RKO (cell line): ENCODE results near the gene ADSL.
"Not testable (repeated sequence)": the region's sequence is repeated elsewhere in the genome, so short reads cannot be mapped to it uniquely, and the experiment has no call there.

Source experiments
- DNase-seq: peaks from one replicate; pipeline ENCODE4 v3.0.0-alpha.2; 2016; ENCODE audit warnings: low spot score

Gene ADSL

DNA sequence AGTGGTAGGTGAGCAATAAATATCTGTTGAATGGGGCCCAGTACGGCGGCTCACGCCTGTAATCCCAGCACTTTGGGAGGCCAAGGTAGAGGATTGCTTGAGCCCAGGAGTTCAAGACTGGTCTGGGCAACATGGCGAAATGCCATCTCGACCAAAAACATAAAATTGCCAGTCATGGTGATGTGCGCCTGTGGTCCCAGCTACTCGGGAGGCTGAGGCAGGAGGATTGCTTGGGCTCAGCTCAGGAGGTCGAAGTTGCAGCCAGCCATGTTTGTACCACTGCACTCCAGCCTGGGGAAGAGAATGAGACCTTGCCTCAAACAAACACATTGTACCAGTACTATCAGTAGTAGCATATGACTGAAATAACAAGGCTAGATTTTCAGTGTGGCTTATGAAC is 28.3 kb downstream of the ADSL start:
- no peak for DNase-seq

DNA sequence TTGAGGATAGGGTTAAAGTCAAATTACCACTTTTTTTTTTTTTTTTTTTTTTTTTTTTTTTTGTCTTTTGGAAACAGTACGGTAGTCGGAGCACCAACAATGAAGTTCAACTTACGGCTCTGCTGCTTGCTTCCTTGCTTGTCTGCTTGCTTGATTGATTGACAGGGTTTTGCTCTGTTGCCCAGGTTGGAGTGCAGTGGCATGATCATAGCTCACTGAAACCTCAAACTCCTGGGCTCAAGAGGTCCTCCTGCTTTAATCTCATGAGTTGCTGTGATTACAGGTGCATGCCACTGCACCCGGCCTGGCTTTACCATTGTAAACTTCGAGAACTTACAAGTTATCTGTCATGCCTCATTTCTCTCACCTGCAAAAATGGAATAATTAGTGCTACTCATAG is 29.8 kb downstream of the ADSL start:
- DNase-seq = no peak

DNA sequence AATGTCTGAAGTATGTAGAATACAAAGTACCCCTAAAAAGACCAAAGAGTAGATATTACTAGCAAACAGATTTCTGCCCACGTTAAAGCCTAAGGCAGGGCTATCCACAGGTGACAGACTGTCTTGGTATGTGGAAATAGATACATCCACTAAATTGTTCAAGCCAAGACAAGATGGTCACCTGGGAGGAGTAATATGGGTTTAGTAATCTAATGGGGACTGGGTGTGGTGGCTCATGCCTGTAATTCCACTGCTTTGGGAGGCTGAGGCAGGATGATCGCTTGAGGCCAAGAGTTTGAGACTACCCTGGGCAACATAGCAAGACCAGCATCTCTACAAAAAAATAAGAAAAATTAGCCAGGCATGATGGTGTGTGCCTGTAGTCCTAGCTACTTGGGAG is 31.6 kb downstream of the ADSL start:
- no peak for DNase-seq

DNA sequence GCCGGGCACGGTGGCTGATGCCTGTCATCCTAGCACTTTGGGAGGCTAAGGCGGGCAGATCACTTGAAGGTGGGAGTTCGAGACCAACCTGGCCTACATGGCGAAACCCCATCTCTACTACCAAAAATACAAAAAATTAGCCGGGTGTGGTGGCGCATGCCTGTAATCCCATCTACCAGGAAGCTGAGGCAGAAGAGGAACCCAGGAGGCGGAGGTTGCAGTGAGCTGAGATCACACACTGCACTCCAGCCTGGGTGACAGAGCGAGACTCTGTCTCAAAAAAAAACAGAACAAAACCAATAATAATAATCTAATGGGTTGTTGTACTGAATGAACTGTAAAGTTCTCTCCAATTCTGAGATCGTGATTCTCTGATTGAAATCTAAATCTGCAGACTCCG is 32.1 kb downstream of the ADSL start:
- DNase-seq = not testable (repeated sequence)

DNA sequence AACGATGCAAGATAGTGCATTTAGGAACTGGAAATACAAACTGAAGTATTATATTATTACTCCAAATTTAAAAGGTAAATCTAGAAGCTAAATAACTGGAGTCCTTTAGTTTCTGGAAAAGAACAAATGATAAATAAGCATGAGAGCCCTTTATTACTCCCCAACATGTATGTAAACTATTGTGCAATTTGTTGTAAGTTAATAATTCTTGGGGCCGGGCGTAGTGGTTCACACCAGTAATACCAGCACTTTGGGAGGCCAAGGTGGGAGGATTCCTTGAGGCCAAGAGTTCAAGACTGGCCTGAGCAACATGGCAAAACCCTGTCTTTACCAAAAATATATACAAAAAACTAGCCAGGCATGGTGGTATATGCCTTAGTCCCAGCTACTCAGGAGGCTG is 35.2 kb downstream of the ADSL start:
- DNase-seq = no peak

DNA sequence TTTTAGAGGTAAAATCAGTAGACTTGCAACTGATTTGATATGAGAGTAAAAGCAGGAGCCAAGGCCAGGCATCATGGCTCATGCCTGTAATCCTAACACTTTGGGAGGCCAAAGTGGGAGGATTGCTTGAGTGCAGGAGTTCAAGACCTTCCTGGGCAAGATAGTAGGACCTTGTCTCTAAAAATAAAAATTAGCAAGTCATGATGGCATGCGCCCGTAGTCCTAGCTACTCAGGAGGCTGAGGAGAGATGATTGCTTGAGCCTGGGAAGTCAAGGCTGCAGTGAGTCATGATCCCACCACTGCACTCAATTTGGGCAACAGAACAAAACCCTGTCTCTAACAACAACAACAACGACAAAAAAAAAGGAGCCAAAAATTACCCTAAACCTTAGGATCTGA is 37.6 kb downstream of the ADSL start:
- DNase-seq = no peak

DNA sequence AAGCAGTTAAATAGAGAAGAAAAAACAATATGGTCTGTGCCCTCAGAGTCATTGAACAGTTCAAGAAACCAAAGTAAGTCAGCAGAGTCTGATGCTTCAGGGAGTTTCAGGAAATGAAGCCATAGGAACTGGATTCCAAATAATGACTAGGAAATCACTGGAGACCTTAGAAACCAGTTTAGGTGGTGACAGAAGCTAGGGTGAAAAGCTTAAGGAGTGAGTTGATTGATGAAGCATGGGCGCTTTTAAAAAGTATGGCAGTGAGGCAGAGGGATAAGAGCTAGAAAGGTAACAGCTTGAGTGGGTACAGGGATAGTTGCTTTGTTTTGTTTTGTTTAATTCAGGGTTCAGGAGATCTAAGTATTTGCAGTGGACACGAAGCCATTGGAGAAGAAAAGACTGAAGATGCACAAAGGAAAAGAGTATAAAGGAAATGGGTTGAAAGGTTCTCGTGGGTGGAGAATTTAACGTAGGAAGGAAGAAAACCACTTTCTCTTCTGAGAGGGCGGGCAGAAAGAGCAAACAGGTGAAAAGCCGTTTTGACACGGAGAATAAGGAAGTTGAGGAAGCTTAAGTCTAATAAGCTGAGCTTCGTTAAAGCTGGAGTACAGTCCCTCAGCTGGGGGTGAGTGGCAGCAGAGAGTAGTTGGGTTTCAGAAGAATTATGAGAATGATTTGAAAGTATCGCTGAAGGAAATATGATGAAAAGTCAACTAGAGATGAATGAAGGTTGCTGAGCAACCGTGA is 38.9 kb downstream of the ADSL start:
- DNase-seq = no peak

DNA sequence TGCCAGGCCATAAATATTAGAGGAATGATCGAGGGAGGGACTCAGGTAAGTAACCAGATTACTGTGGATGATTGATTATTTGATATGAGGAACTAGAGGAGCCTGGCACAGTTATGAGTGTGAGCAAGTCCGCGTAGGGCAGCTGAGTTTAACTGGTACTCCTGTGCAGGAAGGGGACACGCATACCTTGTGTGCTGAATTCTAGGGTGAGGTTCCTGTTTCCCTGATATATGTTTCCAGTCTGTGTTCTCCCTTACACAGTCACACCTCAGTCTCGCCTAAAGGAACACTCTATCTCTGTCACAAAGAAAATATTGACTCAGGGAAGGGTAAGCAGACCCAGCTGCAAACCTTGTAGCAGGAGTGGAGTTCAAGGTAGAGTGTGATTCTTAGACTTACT is 41.4 kb downstream of the ADSL start:
- DNase-seq = no peak

DNA sequence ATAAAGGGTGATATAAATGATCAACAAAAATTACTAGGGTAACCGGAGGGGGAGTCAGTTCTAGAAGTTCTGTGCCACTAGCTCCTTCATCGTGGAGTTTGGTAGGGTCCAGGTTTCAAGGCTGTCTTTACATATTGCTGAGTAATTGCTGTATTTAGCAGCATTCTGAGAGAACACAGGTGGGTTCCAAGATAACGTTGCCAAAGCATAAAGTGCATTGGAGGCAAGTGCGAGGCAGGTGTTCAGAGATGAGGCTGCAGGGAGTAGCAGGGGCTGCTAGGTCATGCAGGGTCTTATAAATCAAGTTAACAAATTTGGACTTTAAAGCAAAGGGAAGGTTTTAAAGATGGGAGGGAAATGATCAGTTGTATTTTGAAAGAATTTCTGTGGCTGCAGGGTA is 41.9 kb downstream of the ADSL start:
- DNase-seq = no peak

DNA sequence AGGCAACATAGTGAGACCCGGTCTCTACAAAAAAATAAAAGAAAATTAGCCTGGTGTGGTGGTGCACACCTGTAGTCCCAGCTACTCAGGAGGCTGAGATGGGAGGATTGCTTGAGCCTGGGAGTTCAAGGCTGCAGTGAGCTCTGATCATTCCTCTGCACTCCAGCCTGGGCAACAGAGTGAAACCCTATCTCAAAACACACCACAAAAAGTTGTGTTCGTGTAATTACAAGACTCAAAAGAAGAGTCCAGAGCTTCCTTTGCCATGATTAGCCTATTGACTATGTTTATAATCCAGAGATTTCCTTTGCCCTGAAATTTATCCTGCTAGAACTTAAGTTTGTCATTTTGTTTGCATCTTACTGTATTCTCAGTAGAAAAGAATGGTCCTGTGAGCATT is 45.1 kb downstream of the ADSL start:
- DNase-seq = no peak

DNA sequence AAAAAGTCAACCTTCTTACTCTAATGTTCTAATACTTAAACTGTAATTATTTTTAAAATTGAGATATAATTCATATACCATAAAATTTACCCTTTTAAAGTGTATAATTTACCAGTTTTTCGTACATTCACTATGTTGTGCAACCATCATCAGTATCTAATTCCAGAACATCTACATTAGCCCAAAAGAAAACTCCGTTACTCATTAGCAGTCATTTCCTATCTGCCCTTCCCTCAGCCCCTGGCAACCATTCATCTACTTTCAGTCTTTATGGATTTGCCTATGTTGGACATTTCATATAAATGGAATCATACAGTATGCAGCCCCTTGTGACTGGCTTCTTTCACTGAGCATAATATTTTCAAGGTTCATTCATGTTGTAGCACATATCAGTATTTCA is 46.3 kb downstream of the ADSL start:
- DNase-seq = no peak

DNA sequence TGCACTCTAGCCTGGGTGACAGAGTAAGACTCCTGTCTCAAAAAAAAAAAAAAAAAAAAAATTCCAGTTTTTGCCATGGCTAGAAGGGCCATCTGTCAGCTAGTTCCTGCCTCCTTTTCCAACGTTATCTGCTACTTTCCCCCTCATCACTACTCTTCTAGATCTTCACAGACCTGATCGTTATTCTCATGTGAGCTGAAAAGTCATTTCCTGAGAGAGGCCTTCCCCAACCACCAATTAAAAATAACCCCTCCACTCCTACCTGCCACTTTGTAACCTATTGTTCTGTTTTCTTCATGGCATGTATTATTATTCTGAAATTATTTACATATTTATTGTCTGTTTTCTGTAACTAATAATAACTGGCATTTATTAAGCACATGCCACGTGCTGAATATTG is 48.3 kb downstream of the ADSL start:
- no peak for DNase-seq

DNA sequence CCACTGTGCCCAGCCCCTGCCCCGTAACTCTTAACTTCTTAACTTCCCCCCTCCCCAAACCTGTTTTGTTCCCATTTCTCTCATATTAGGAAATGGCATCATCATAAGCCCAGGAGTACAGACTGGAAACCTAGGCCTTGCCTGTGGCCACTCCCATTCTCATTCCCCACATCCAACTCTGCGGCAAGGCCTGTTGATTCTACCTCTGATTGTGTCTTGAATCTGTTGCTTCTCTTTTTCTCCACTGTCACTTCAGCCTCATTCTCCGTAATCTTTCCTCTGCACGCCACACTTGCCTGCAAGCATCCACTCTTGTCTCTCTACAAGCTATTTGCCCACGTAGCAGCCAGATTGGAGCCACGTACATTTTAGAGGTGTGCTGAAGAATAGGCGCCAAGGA is 49.3 kb downstream of the ADSL start:
- DNase-seq = no peak

DNA sequence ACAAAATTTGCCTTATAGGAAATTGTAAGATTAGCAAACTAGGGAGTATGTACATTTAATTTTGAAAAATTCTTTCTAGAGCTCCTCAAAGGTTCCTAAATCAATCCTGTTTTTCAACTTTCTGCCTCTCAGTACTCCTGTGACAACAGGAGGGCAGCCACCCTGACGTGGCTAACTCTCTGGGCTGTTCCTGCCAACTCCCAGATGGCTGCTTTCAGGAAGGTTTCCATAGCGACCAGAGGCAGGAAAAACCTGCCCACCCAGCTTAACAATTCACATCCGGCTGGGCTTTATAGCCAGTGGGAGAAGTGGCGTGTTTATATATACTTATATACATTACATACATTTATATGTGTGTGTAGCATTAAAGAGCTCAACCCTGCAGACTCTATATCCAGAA is 50.6 kb downstream of the ADSL start:
- no peak for DNase-seq

DNA sequence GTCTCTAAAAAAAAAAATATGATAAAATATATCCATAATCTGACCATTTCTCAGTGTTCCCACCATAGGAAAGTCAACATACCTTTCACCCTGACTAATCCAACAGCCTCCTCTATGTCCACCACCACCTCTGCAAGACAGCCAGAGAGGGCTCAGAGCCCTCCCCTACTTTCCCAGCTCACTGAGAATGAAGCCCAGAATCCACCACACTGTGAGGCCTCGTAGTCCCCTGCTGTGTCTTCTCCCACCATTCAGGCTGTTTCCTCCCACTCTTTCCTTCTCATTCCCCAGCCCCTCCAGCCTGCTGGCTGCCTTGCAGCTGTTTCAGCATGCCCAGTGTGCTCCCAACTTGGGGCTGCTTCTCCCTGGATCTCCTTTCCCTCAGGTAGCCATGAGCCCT is 51.1 kb downstream of the ADSL start:
- DNase-seq = no peak

DNA sequence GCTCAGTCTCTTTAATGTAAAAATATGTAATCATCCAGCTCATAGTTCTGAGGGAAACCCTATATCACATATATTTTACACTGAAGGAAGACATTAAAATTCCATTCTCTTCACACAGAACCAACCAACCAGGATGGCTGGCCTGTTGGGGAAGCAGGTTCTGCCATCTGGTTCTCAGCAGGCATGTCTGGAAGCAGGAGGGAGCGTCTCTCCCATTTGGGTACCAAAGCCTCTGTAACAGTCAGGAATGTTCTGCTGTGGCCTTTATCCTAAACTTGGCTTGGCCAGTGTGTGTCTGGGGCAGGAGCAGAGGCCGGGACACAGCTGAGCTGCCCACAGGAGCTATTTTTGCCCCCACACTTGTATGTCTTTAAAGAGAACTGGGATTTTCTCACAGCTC is 53.3 kb downstream of the ADSL start:
- DNase-seq = no peak

DNA sequence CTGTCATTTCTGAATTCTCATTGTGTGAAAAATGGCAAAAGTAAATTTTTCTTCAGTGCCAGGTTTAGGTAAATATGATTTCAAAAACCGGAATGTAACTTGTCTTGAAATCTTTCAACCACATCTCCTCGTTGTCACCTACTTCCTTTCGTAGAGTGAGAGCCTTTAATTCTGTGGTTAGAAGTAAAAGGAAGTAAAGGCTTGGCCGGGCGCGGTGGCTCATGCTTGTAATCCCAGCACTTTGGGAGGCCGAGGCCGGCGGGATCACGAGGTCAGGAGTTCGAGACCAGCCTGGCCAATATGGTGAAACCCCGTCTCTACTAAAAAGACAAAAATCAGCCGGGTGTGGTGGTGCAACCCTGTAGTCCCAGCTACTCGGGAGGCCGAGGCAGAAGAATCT is 53.9 kb downstream of the ADSL start:
- no peak for DNase-seq

DNA sequence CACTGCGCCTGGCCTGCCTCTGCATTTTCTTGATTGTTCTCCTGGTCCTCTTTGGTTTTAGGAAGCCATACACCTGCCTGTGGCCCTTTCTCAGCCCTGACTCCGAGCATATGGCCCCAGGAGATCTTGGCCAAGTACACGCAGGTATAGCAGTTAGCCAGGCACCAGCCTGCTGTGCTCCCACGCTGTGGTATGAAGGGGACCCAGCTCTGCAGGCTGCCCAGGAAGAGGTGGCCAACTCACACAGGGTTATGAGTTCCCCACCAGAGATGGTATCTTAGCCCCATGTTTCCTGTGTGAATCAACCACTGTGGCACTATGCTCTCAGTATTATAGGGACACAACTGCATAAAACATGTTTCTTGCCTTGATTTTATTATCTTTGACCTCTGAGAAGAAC is 55.2 kb downstream of the ADSL start:
- no peak for DNase-seq

DNA sequence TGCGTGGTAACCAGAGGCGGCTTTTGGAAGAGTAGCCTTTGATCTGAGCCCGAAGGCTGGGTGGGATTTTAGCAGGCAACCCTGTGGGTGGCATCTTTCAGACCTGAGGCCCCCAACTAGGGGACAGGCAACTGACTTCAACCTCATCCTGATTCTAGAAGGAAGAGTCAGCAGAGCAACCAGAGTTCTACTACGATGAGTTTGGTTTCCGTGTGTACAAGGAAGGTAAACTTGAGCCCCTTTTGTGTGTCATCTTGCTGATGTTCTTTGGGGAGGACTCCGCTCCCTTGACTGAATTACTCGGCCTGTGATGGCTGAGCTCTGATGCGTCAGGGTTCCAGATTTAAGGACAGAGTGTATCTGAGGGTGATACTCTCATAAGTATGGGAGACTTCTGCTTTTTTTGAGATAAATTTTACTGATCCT is 55.7 kb downstream of the ADSL start:
- no peak for DNase-seq

DNA sequence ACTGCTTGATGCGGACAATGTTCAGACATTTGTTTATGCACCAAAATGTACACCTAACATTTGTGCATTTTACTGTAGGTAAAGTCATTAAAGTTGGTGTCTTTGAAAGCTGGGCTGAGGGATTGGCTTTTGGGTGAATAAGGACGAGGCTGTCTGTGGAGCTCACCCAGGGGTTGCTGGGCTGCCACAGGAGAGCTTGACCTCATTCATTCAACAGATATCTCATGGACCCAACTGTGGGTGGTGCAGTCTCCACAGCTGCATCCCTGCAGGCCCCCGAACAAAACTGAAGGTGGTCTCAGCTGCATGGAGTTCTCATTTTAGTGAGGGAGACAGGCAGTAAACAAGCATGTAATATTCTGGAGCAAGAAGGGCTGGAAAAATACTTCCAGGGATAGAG is 56.8 kb downstream of the ADSL start:
- DNase-seq = no peak

DNA sequence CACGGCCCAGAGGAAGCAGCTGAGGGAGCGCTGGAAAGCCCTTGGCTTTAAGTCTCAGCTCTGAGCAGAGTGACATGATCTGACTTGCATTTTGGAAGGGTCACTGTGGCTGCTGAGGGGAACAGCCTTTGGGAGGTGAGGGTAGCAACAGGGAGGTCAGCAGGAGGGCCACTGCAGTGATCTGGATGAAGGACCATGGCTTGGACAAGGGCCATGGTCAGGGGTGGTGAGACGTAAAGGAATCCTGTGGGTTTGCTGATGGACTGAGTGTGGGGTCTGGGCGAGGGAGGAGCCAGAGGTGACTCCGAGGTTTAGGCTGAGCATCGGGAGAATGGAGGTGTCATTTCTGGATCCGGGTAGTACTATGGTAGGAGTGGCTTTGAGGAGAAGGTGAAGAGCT is 57.4 kb downstream of the ADSL start:
- DNase-seq = no peak

DNA sequence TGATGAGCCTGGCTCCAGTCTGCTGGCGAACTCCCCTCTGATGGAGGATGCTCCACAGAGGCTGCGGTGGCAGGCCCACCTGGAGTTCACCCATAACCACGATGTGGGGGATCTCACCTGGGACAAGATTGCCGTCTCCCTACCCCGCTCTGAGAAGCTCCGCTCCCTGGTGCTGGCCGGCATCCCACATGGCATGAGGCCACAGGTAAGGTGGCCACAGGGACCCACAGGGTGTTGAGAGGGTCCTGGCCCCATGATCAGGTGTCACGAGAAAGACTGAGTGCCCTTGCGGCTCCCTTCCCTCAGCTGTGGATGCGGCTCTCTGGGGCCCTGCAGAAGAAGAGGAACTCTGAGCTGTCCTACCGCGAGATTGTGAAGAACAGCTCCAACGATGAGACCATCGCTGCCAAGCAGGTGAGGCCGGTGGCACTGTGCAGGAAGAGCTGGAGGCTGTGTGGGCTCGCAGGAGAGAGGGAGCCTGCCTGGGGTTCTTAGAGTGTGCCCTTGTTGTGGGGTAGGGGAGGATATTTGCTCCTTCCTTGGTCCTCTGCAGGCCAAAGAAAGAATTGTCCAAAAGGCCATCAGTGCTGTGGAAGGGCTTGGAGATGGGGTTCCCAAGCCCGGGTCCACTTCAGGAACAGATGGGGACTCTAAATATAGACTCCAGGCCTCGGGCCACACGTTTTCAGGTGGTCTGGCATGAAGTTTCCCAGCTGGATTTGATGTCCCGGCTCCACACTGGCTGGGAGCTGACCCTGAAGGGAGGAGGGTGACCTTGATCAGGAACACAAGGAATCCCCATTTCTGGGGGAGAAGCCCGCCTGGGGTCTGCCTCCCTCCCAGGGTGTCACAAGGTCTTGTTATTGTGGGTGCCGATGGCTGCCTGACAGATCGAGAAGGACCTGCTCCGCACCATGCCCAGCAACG is 58.2 kb downstream of the ADSL start:
- no peak for DNase-seq
